K562 (cell line): ENCODE results near the gene ZNF17. TPM values are rescaled to one million over a fixed set of nuclear protein-coding genes. Genes with fewer than 3 reads are reported as not detected.
A peak's percentile ranks its signal among the peaks of the same experiment; 100 is the strongest.

Experiments used
- ARHGAP35 ChIP-seq: fragments of 450-650 bp; IDR thresholded peaks from 2 replicates; pipeline ENCODE4 v1.6.1; 2018; ENCODE audit not compliant: partially characterized antibody
- ATF6 ChIP-seq: sonication (generic); formaldehyde crosslinking; IDR thresholded peaks from 2 replicates; pipeline ENCODE4 v1.4.0; 2020; ENCODE audit warnings: mild to moderate bottlenecking, missing genetic modification reagents
- BRD9 ChIP-seq: fragments of 450-650 bp; IDR thresholded peaks from 2 replicates; pipeline ENCODE4 v1.6.1; 2018; ENCODE audit warnings: low read depth; ENCODE audit not compliant: partially characterized antibody
- CBX1 ChIP-seq: sonication (generic); IDR thresholded peaks from 2 replicates; pipeline ENCODE4 v1.6.1; 2016; ENCODE audit warnings: antibody characterized with exemption, low read depth, mild to moderate bottlenecking
- ELF2 ChIP-seq: fragments of 250-450 bp; sonication (Bioruptor Pico); IDR thresholded peaks from 2 replicates; pipeline ENCODE4 v1.5.0; 2021; ENCODE audit warnings: mild to moderate bottlenecking
- HDAC2 ChIP-seq: fragments of 450-650 bp; IDR thresholded peaks from 2 replicates; pipeline ENCODE4 v1.6.1; 2016; ENCODE audit warnings: mild to moderate bottlenecking
- IFI16 ChIP-seq: fragments of 250-450 bp; sonication (Bioruptor Pico); IDR thresholded peaks from 2 replicates; pipeline ENCODE4 v2.1.2; 2022; ENCODE audit warnings: mild to moderate bottlenecking, inconsistent platforms
- KHSRP ChIP-seq: fragments of 450-650 bp; IDR thresholded peaks from 2 replicates; pipeline ENCODE4 v1.6.1; 2017
- MBD2 ChIP-seq: sonication (generic); IDR thresholded peaks from 2 replicates; pipeline ENCODE4 v1.6.1; 2016; ENCODE audit warnings: low read depth, borderline replicate concordance
- NFIC ChIP-seq: fragments of 450-650 bp; IDR thresholded peaks from 2 replicates; pipeline ENCODE4 v1.6.1; 2017; ENCODE audit warnings: mild to moderate bottlenecking, inconsistent platforms
- NR4A1 ChIP-seq, 2 experiments: fragments of 250-450 bp in 1 of 2; fragments of 450-650 bp in 1 of 2; sonication (Bioruptor Pico) in 1 of 2; IDR thresholded peaks; 2 replicates each; pipeline versions ENCODE4 v1.4.0 to v1.6.1; 2016 to 2020; ENCODE audit warnings: mild to moderate bottlenecking in 2 of 2, missing compliant biosample characterization in 1 of 2, missing genetic modification characterization in 1 of 2, moderate library complexity in 1 of 2
- RHOXF2B ChIP-seq: fragments of 250-450 bp; sonication (Bioruptor Pico); conservative IDR thresholded peaks from 2 replicates; pipeline ENCODE4 v1.5.1; 2021
- SMAD1 ChIP-seq: fragments of 150-350 bp; IDR thresholded peaks from 2 replicates; pipeline ENCODE4 v1.6.1; 2014; ENCODE audit warnings: low read length, low read depth; ENCODE audit not compliant: partially characterized antibody
- TBL1XR1 ChIP-seq, 2 experiments: IDR thresholded peaks; 2 replicates each; pipeline ENCODE4 v1.6.1; 2012; ENCODE audit warnings: improper control_type of control experiment in 2 of 2, low read length in 2 of 2, mild to moderate bottlenecking in 1 of 2
- ZNF589 ChIP-seq: fragments of 200-800 bp; sonication (Bioruptor generic); IDR thresholded peaks from 2 replicates; pipeline ENCODE4 v1.6.1; 2016; ENCODE audit warnings: low read depth, missing genetic modification characterization, missing compliant biosample characterization
- polyA plus RNA-seq, 8 experiments: library from polyadenylated mRNA; depleted of rRNA in 4 of 8; stranded (reverse) in 5 of 8; unstranded in 3 of 8; fragments of >200 nt; fragmentation: Nextera tagmentation in 2 of 8; fragmentation: Illumina TruSeq in 1 of 8; extraction: Ambion mirVana in 2 of 8; extraction: Trizol in 1 of 8; gene quantifications; 2 replicates each; pipeline versions ENCODE4 v1.2.1 to v1.2.3, GENCODE V29; 2011 to 2014; ENCODE audit warnings: inconsistent platforms in 1 of 8, missing spikeins in 1 of 8
- total RNA-seq, 7 experiments: library from RNA; depleted of rRNA in 6 of 7; stranded (reverse); fragments of >200 nt in 6 of 7; fragmentation: Illumina TruSeq in 2 of 7; extraction: Trizol in 2 of 7; gene quantifications; 2 replicates each; pipeline versions ENCODE4 v1.2.1 to v1.2.3, GENCODE V29; 2011 to 2021; ENCODE audit warnings: low replicate concordance in 1 of 7
- TF ChIP-seq, protein P1 (sequence below): sonication (generic); formaldehyde crosslinking; IDR thresholded peaks from 2 replicates; pipeline ENCODE4 v1.8.0; 2022; ENCODE audit warnings: mild to moderate bottlenecking, missing genetic modification reagents, borderline replicate concordance
- TF ChIP-seq, protein P2 (sequence below): sonication (generic); formaldehyde crosslinking; IDR thresholded peaks from 2 replicates; pipeline ENCODE4 v1.8.1; 2023; ENCODE audit warnings: mild to moderate bottlenecking, missing genetic modification reagents
- TF ChIP-seq, protein P3 (sequence below): fragments of 250-450 bp; sonication (Bioruptor Pico); IDR thresholded peaks from 2 replicates; pipeline ENCODE4 v1.5.0; 2021
- TF ChIP-seq, protein P4 (sequence below): fragments of 450-650 bp; IDR thresholded peaks from 2 replicates; pipeline ENCODE4 v1.6.1; 2014; ENCODE audit warnings: low read depth, mild to moderate bottlenecking, moderate library complexity, borderline replicate concordance

The ZNF17 gene
- total and polyA plus RNA-seq, 9 of the 15 experiments (the other 6 are each of a cell fraction or from before 2014, with no cell fraction given): 5.3 to 8.6 (median 6.5) TPM

DNA sequence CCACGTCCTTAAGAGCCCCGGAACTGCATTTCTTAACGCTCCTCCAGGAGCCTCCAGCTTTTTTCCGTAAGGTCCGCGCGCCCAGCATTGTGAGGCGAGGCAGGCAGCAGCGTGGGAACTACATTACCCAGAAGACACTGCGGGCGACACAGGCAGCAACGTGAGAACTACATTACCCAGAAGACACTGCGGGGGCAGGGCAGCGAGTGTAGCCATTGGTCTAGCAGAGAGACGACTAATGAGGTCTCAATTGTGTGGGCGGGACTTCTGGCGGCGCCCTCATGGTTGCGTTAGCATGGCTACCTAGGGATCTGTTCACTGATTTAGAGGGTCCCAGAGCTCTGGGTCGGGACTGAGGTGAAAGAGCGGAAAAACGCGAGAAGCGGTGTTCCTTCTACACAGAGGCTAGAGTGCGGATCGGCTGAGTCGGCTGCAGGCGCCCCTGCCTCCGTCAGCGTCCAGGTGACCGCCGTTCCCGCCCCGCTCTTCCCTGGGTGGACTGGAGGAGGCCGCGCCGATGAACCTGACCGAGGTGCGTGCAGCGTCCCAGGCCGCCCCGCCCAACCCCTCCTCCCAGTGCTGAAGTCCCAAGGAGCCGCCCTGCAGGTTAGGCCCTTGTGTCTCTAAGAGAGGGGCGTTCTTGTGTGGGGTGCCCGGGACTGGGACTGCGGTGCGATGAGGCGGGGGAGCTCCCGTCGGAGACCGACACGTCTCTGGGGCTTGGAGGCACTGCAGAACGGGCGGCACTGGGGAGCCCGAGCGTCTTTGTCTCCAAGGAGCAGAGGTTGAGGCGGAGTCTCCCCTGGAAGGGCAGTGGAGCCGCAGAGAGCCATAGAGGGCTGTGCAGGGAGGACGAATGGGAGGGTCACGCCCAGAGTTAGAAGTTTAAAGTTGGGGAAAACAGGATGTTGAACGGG lies 24.4 kb downstream of the ZNF17 start, which contains the start of gene ZNF749 (continued):
- no peak for TF ChIP-seq NR4A1 (CRISPR knock-in tag; IDR thresholded peaks at IDR 0.05)
- TF ChIP-seq NR4A1 (tag; IDR thresholded peaks at IDR 0.05): no peak
- TF ChIP-seq CBX1: no peak
- no peak for TF ChIP-seq SMAD1
- TF ChIP-seq HDAC2: no peak
- TF ChIP-seq ARHGAP35: no peak
- TF ChIP-seq, protein P1, sequence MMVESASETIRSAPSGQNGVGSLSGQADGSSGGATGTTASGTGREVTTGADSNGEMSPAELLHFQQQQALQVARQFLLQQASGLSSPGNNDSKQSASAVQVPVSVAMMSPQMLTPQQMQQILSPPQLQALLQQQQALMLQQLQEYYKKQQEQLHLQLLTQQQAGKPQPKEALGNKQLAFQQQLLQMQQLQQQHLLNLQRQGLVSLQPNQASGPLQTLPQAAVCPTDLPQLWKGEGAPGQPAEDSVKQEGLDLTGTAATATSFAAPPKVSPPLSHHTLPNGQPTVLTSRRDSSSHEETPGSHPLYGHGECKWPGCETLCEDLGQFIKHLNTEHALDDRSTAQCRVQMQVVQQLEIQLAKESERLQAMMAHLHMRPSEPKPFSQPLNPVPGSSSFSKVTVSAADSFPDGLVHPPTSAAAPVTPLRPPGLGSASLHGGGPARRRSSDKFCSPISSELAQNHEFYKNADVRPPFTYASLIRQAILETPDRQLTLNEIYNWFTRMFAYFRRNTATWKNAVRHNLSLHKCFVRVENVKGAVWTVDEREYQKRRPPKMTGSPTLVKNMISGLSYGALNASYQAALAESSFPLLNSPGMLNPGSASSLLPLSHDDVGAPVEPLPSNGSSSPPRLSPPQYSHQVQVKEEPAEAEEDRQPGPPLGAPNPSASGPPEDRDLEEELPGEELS (CRISPR knock-in tag): no peak
- TF ChIP-seq, protein P2, sequence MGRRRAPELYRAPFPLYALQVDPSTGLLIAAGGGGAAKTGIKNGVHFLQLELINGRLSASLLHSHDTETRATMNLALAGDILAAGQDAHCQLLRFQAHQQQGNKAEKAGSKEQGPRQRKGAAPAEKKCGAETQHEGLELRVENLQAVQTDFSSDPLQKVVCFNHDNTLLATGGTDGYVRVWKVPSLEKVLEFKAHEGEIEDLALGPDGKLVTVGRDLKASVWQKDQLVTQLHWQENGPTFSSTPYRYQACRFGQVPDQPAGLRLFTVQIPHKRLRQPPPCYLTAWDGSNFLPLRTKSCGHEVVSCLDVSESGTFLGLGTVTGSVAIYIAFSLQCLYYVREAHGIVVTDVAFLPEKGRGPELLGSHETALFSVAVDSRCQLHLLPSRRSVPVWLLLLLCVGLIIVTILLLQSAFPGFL (CRISPR knock-in tag): no peak
- peak; percentile 91 for TF ChIP-seq MBD2
- no peak for TF ChIP-seq ELF2 (CRISPR knock-in tag)
- TF ChIP-seq IFI16 (CRISPR knock-in tag): no peak
- TF ChIP-seq, protein P3, sequence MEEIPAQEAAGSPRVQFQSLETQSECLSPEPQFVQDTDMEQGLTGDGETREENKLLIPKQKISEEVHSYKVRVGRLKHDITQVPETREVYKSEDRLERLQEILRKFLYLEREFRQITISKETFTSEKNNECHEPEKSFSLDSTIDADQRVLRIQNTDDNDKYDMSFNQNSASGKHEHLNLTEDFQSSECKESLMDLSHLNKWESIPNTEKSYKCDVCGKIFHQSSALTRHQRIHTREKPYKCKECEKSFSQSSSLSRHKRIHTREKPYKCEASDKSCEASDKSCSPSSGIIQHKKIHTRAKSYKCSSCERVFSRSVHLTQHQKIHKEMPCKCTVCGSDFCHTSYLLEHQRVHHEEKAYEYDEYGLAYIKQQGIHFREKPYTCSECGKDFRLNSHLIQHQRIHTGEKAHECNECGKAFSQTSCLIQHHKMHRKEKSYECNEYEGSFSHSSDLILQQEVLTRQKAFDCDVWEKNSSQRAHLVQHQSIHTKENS (CRISPR knock-in tag): no peak
- no peak for TF ChIP-seq ATF6 (CRISPR knock-in tag)
- no peak for TF ChIP-seq ZNF589 (CRISPR knock-in tag)
- TF ChIP-seq KHSRP: no peak
- 0 out of 4 replicates have a peak, but pooled peaks of 1 of the 2 experiments have one; percentile 25 for TF ChIP-seq TBL1XR1 (IDR thresholded peaks at IDR 0.05; ENCODE audit: low read length in 2 of 2)
- TF ChIP-seq RHOXF2B (CRISPR knock-in tag): no peak
- TF ChIP-seq NFIC: no peak
- TF ChIP-seq, protein P4, sequence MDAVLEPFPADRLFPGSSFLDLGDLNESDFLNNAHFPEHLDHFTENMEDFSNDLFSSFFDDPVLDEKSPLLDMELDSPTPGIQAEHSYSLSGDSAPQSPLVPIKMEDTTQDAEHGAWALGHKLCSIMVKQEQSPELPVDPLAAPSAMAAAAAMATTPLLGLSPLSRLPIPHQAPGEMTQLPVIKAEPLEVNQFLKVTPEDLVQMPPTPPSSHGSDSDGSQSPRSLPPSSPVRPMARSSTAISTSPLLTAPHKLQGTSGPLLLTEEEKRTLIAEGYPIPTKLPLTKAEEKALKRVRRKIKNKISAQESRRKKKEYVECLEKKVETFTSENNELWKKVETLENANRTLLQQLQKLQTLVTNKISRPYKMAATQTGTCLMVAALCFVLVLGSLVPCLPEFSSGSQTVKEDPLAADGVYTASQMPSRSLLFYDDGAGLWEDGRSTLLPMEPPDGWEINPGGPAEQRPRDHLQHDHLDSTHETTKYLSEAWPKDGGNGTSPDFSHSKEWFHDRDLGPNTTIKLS: peak; percentile 91
- no peak for TF ChIP-seq BRD9
